Rectal smooth muscle tissue (tissue), 1 donor: Measurements from ENCODE around the gene DDX41.
A peak's percentile ranks its signal among the peaks of the same experiment; 100 is the strongest.

Experiments used
- H3K27ac ChIP-seq: one replicate; pipeline ENCODE4 v1.7.0; 2013; ENCODE audit warnings: low read depth, low read length, inconsistent platforms
- H3K27me3 ChIP-seq: one replicate; pipeline ENCODE4 v1.7.0; 2013; ENCODE audit warnings: low read length; ENCODE audit not compliant: control insufficient read depth, insufficient read depth
- H3K36me3 ChIP-seq: one replicate; pipeline ENCODE4 v1.7.0; 2013; ENCODE audit warnings: low read length; ENCODE audit not compliant: control insufficient read depth, insufficient read depth
- H3K4me1 ChIP-seq: one replicate; pipeline ENCODE4 v1.7.0; 2013; ENCODE audit warnings: low read length; ENCODE audit not compliant: control insufficient read depth, insufficient read depth
- H3K4me3 ChIP-seq: one replicate; pipeline ENCODE4 v1.7.0; 2013; ENCODE audit warnings: low read length
- H3K9ac ChIP-seq: one replicate; pipeline ENCODE4 v1.7.0; 2013; ENCODE audit warnings: low read length

Gene DDX41

GRCh38 chr5:177498013-177498787, 18.6 kb downstream of the DDX41 start:
- peaks cover 24% of the 10 kb centered on the region for H3K4me1 ChIP-seq
- peak overlapping the region; percentile 76 for H3K4me3 ChIP-seq

GRCh38 chr5:177497292-177498012, 19.3 kb downstream of the DDX41 start, which contains the start of gene PDLIM7:
PDLIM7 (minus strand) TSS chr5:177497604; CDS start chr5:177496512, 1,092 bp downstream.
- Histone ChIP-seq H3K4me3 (peak within 1 kb of the TSS; percentile 76), H3K4me1 (peaks cover 31% of the 10 kb centered on the region), H3K27ac (peak within 1 kb of the TSS; percentile 100), H3K27me3 (peaks cover 4% of the 10 kb centered on the region), H3K9ac (peak within 1 kb of the TSS; percentile 81), H3K36me3 (peaks cover 2% of the 10 kb centered on the region)

More at GRCh38 chr5:177498013-177498787, 18.6 kb downstream of the DDX41 start:
- Histone ChIP-seq H3K27me3 (peaks cover 4% of the 10 kb centered on the region), H3K27ac (peak overlapping the region; percentile 99), H3K36me3 (peaks cover 2% of the 10 kb centered on the region), H3K9ac (peak overlapping the region; percentile 34)

- H3K27me3 ChIP-seq = peaks cover 4% of the 10 kb centered on the region
- peaks cover 36% of the 10 kb centered on the region for H3K4me1 ChIP-seq
- peak overlapping the region; percentile 100 for H3K27ac ChIP-seq
- H3K9ac ChIP-seq = peak overlapping the region; percentile 81
- peak overlapping the region; percentile 76 for H3K4me3 ChIP-seq
- peaks cover 2% of the 10 kb centered on the region for H3K36me3 ChIP-seq
Observed at GRCh38 chr5:177496727-177497291, 20.0 kb downstream of the DDX41 start.

GRCh38 chr5:177496070-177496726, 20.6 kb downstream of the DDX41 start:
- peaks cover 36% of the 10 kb centered on the region for H3K4me1 ChIP-seq
- peaks cover 4% of the 10 kb centered on the region for H3K27me3 ChIP-seq
- peak overlapping the region; percentile 100 for H3K27ac ChIP-seq
- H3K9ac ChIP-seq = peak overlapping the region; percentile 69
- peak overlapping the region; percentile 72 for H3K4me3 ChIP-seq
- peaks cover 2% of the 10 kb centered on the region for H3K36me3 ChIP-seq

GRCh38 chr5:177495243-177496060, 21.3 kb downstream of the DDX41 start:
- H3K27me3 ChIP-seq = peaks cover 4% of the 10 kb centered on the region
- peaks cover 2% of the 10 kb centered on the region for H3K36me3 ChIP-seq
- peaks cover 40% of the 10 kb centered on the region for H3K4me1 ChIP-seq
- H3K9ac ChIP-seq = peak overlapping the region; percentile 69
- peak overlapping the region; percentile 100 for H3K27ac ChIP-seq
- H3K4me3 ChIP-seq = peak overlapping the region; percentile 72

- peak overlapping the region; percentile 100 for H3K27ac ChIP-seq
Observed at GRCh38 chr5:177494346-177495195, 22.2 kb downstream of the DDX41 start.

GRCh38 chr5:177493795-177494345, 22.9 kb downstream of the DDX41 start:
- peaks cover 42% of the 10 kb centered on the region for H3K4me1 ChIP-seq
- H3K27ac ChIP-seq = peak overlapping the region; percentile 100
- H3K4me3 ChIP-seq = peak overlapping the region; percentile 22
- peaks cover 11% of the 10 kb centered on the region for H3K36me3 ChIP-seq
- no peak overlapping the region for H3K9ac ChIP-seq
- peaks cover 4% of the 10 kb centered on the region for H3K27me3 ChIP-seq

More at GRCh38 chr5:177494346-177495195, 22.2 kb downstream of the DDX41 start:
- peaks cover 4% of the 10 kb centered on the region for H3K27me3 ChIP-seq
- H3K36me3 ChIP-seq = peaks cover 7% of the 10 kb centered on the region
- peaks cover 42% of the 10 kb centered on the region for H3K4me1 ChIP-seq
- peak overlapping the region; percentile 50 for H3K9ac ChIP-seq
- peak overlapping the region; percentile 72 for H3K4me3 ChIP-seq

- H3K4me3 ChIP-seq = peak overlapping the region; percentile 37
- H3K36me3 ChIP-seq = peaks cover 18% of the 10 kb centered on the region
- peaks cover 38% of the 10 kb centered on the region for H3K4me1 ChIP-seq
- H3K9ac ChIP-seq = no peak overlapping the region
- H3K27ac ChIP-seq = peak overlapping the region; percentile 100
- H3K27me3 ChIP-seq = no peaks in the 10 kb centered on the region
Observed at GRCh38 chr5:177492841-177493240, 23.9 kb downstream of the DDX41 start.

- Histone ChIP-seq H3K27ac (peak overlapping the region; percentile 100), H3K4me3 (peak overlapping the region; percentile 37), H3K4me1 (peaks cover 38% of the 10 kb centered on the region), H3K27me3 (no peaks in the 10 kb centered on the region), H3K36me3 (peaks cover 23% of the 10 kb centered on the region), H3K9ac (no peak overlapping the region)
Observed at GRCh38 chr5:177491983-177492746, 24.6 kb downstream of the DDX41 start.

- Histone ChIP-seq H3K4me1 (peaks cover 38% of the 10 kb centered on the region), H3K36me3 (peaks cover 25% of the 10 kb centered on the region), H3K27ac (peak overlapping the region; percentile 100), H3K9ac (no peak overlapping the region), H3K4me3 (no peak overlapping the region), H3K27me3 (no peaks in the 10 kb centered on the region)
Observed at GRCh38 chr5:177491429-177491945, 25.3 kb downstream of the DDX41 start.
